Adipocyte (in vitro differentiated cells): Measurements from ENCODE around the gene APBA2.
A peak's percentile ranks its signal among the peaks of the same experiment; 100 is the strongest.

Experiments used
- DNase-seq: peaks from one replicate; pipeline ENCODE4 v3.0.0-alpha.2; 2015; ENCODE audit warnings: low read depth
- H3K27me3 ChIP-seq: replicated peaks from 2 replicates; pipeline ENCODE4 v1.7.0; 2013; ENCODE audit warnings: mild to moderate bottlenecking, low read length, moderate library complexity; ENCODE audit not compliant: control insufficient read depth, insufficient read depth
- H3K36me3 ChIP-seq: 2 replicates; pipeline ENCODE4 v1.7.0; 2013; ENCODE audit warnings: low read length, mild to moderate bottlenecking, moderate library complexity; ENCODE audit not compliant: control insufficient read depth, insufficient read depth, severe bottlenecking
- H3K4me1 ChIP-seq: 2 replicates; pipeline ENCODE4 v1.7.0; 2013; ENCODE audit warnings: mild to moderate bottlenecking, low read length, moderate library complexity; ENCODE audit not compliant: control insufficient read depth, insufficient read depth
- H3K4me3 ChIP-seq: 2 replicates; pipeline ENCODE4 v1.7.0; 2013; ENCODE audit warnings: mild to moderate bottlenecking, low read length, moderate library complexity
- H3K9ac ChIP-seq: 2 replicates; pipeline ENCODE4 v1.7.0; 2013; ENCODE audit warnings: mild to moderate bottlenecking, low read length, moderate library complexity
- H3K9me3 ChIP-seq: 2 replicates; pipeline ENCODE4 v1.7.0; 2013; ENCODE audit warnings: mild to moderate bottlenecking, low read length, moderate library complexity; ENCODE audit not compliant: control insufficient read depth

The APBA2 gene

DNA sequence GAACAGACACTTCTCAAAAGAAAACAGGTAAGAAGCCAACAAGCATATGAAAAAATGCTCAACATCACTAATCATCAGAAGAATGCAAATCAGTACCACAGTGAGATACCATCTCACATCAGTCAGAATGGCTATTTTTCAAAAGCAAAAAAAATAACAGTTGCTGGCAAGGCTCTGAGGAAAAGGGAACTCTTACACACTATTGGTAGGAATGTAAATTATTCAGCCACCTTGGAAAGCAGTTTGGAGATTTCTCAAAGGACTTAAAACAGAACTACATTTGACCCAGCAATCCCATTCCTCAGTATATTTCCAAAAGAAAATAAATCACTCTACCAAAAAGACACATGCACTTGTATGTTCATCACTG lies 95.6 kb downstream of the APBA2 start:
- H3K9ac ChIP-seq: no peak overlapping the region
- peaks cover 4% of the 10 kb centered on the region for H3K9me3 ChIP-seq
- peaks cover 9% of the 10 kb centered on the region for H3K27me3 ChIP-seq
- no peaks in the 10 kb centered on the region for H3K36me3 ChIP-seq
- DNase-seq: peak; percentile 13
- peaks cover 6% of the 10 kb centered on the region for H3K4me1 ChIP-seq
- H3K4me3 ChIP-seq: no peak overlapping the region

GRCh38 chr15:28981921-28982320 lies 96.1 kb downstream of the APBA2 start:
- DNase-seq: no peak
- Histone ChIP-seq H3K4me3 (no peak overlapping the region), H3K36me3 (no peaks in the 10 kb centered on the region), H3K4me1 (peaks cover 3% of the 10 kb centered on the region), H3K9me3 (peaks cover 4% of the 10 kb centered on the region), H3K9ac (no peak overlapping the region), H3K27me3 (peaks cover 9% of the 10 kb centered on the region)

- H3K27me3 ChIP-seq: peaks cover 9% of the 10 kb centered on the region
- H3K9ac ChIP-seq: no peak overlapping the region
- no peaks in the 10 kb centered on the region for H3K4me1 ChIP-seq
- no peak for DNase-seq
- no peaks in the 10 kb centered on the region for H3K36me3 ChIP-seq
- H3K9me3 ChIP-seq: peaks cover 4% of the 10 kb centered on the region
- H3K4me3 ChIP-seq: no peak overlapping the region
Observed at GRCh38 chr15:28982886-28983285, 97.1 kb downstream of the APBA2 start.

DNA sequence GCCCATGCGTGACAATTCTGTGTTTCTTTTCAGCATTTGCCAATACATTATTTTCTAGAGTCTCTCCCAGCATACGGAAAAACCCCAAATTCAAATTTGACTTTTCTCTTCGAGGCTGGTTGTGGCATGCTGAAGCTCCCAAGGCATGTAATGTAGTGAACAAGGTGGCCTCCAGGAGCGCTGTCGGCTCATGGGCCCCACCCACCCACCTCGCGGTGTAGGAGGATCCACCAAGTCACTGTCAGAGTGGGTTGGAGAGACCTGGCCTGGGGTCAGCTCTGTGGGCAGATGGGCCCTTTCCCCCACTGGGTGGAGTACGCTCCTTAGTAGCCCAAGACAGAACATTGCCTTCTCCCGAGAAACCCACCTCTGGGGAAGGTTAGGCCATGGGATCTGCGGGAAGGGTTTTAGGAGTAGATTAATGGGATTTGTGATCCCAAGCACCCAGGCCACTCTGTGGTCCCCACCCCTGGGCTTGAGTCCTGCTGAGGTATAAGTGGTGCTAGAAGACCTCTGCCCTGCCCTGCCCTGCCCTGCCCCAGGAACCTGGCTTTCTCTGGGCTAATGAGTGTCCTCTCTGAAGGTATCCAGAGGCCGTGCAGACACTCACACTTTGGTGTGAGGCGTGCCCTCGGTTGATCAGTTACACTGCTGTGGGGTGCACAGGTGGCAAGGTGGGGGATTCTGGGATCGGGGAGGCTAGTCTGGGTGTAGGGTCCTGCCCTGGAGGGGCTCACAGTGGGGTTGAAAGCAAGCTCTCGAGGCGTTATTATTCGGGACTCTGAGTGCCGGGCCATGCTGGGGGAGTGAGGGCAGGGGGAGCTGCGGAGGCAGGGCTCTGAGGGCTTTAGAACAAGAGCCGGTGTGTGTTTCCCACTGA lies 97.9 kb downstream of the APBA2 start:
- H3K4me1 ChIP-seq: no peaks in the 10 kb centered on the region
- H3K4me3 ChIP-seq: no peak overlapping the region
- H3K36me3 ChIP-seq: no peaks in the 10 kb centered on the region
- no peak for DNase-seq
- peaks cover 9% of the 10 kb centered on the region for H3K27me3 ChIP-seq
- peaks cover 4% of the 10 kb centered on the region for H3K9me3 ChIP-seq
- no peak overlapping the region for H3K9ac ChIP-seq

- no peak overlapping the region for H3K4me3 ChIP-seq
- DNase-seq: peak; percentile 46
Observed at GRCh38 chr15:28984421-28985315, 98.9 kb downstream of the APBA2 start.

DNA sequence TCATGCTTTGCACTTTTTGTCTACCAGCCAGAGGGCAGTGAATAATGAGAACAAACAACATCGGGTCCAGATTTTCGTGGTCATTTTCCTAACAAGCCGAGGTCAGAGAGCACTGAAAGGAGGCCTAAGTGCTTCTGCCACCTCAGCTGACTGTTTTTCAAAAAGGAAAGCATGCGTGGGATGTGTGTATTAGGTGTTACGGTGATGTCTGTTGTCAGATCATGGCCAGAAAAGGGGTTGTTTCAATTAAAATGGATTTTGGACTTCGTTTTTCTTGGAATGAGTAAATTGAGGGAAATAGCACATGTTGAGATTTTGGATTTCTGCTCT lies 99.5 kb downstream of the APBA2 start:
- H3K4me1 ChIP-seq: no peaks in the 10 kb centered on the region
- no peaks in the 10 kb centered on the region for H3K36me3 ChIP-seq
- no peak overlapping the region for H3K9ac ChIP-seq
- no peaks in the 10 kb centered on the region for H3K9me3 ChIP-seq
- no peak overlapping the region for H3K4me3 ChIP-seq
- H3K27me3 ChIP-seq: peaks cover 11% of the 10 kb centered on the region
- DNase-seq: no peak

More at GRCh38 chr15:28984421-28985315, 98.9 kb downstream of the APBA2 start:
- Histone ChIP-seq H3K9ac (no peak overlapping the region), H3K36me3 (no peaks in the 10 kb centered on the region), H3K4me1 (no peaks in the 10 kb centered on the region), H3K27me3 (peaks cover 8% of the 10 kb centered on the region), H3K9me3 (no peaks in the 10 kb centered on the region)

DNA sequence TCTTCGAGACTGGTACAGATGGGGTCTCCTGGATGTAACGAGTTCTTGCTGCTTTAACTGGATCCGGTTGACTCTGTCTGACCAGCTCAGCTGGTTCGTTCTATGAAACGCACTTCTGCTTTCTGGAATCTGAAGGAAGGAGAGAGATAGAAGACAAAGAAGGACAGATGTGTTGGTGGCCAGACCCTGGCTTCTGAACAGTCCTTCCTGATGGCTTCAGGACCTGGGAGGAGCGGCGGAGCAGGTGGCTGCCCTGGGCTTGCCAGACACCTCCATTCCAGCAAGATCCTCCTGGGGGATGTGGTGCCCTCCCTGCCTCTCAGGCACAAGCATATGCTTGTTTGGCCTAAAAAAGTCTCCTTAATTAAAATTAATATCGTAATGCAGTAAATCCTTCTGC lies 99.9 kb downstream of the APBA2 start:
- H3K4me1 ChIP-seq: no peaks in the 10 kb centered on the region
- H3K36me3 ChIP-seq: no peaks in the 10 kb centered on the region
- DNase-seq: no peak
- peaks cover 11% of the 10 kb centered on the region for H3K27me3 ChIP-seq
- no peak overlapping the region for H3K9ac ChIP-seq
- H3K4me3 ChIP-seq: no peak overlapping the region
- H3K9me3 ChIP-seq: no peaks in the 10 kb centered on the region

DNA sequence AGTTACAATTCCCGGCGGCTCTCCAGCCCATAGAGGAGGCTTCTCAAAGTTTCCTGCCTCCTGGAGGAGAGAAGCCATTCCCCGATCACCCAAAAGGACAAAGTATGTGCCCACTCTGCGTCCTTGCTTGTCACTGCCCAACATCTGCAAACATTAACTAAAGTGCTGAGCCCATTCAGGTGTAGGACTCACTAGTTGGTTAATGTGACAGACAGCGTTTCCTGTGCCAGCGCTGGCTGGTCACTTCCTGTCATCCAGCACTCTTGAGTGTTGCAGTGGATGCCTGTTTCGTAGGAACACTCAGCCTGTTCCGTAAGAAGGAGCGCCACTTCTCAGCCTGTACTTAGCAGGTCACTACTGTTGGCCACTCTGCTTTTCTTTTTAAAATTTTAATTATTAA lies 100.3 kb downstream of the APBA2 start:
- no peaks in the 10 kb centered on the region for H3K36me3 ChIP-seq
- no peak for DNase-seq

DNA sequence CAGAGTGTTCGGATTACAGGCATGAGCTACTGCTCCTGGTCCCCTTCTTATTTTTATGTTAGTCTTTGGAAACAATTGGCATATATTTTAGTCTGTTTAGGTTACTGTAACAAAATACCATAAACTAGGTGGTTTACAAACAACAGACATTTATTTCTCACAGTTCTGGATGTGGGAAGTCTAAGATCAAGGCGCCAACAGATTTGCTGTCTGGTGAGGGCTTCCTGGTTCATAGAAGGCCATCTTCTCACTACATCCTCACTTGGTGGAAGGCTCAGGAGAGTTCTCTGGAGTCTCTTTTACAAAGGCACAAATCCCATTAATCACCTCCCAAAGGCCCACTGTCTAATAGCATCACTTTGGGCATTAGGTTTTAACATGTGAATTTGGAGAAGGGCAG lies 101.0 kb downstream of the APBA2 start:
- Histone ChIP-seq H3K4me1 (no peaks in the 10 kb centered on the region), H3K9me3 (no peaks in the 10 kb centered on the region), H3K4me3 (no peak overlapping the region), H3K36me3 (no peaks in the 10 kb centered on the region), H3K27me3 (peaks cover 11% of the 10 kb centered on the region), H3K9ac (no peak overlapping the region)
- no peak for DNase-seq

More for the DNA sequence above, 100.3 kb downstream of the APBA2 start:
- peaks cover 11% of the 10 kb centered on the region for H3K27me3 ChIP-seq
- H3K4me3 ChIP-seq: no peak overlapping the region
- H3K4me1 ChIP-seq: no peaks in the 10 kb centered on the region
- H3K9me3 ChIP-seq: no peaks in the 10 kb centered on the region
- no peak overlapping the region for H3K9ac ChIP-seq

DNA sequence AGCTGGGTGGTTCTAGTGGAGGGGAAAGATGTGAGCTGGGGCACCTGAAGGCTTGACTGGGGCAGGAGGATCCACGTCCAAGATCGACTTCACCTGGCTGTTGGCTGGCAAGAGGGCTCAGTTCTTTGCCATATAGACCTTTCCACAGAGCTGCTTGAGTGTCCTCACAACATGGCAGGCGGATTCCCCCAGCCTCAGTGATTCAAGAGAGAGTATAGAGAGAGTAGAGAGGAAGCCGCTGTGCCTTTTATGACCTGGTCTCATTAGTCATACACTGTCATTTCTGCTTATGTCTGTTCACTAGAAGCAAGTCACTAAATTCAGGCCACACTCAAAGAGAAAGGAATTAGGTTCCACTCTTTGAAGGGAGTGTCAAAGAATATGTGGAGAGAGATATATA lies 101.6 kb downstream of the APBA2 start:
- H3K4me3 ChIP-seq: no peak overlapping the region
- no peak overlapping the region for H3K9ac ChIP-seq
- H3K9me3 ChIP-seq: no peaks in the 10 kb centered on the region
- H3K4me1 ChIP-seq: no peaks in the 10 kb centered on the region
- H3K36me3 ChIP-seq: no peaks in the 10 kb centered on the region
- peaks cover 11% of the 10 kb centered on the region for H3K27me3 ChIP-seq
- DNase-seq: no peak

- no peak overlapping the region for H3K9ac ChIP-seq
- no peak overlapping the region for H3K4me3 ChIP-seq
- H3K4me1 ChIP-seq: no peaks in the 10 kb centered on the region
- no peaks in the 10 kb centered on the region for H3K9me3 ChIP-seq
- no peak for DNase-seq
- peaks cover 11% of the 10 kb centered on the region for H3K27me3 ChIP-seq
- no peaks in the 10 kb centered on the region for H3K36me3 ChIP-seq
Observed at GRCh38 chr15:28989239-28989830, 103.6 kb downstream of the APBA2 start.
